ENCODE results near the gene NR4A1.
A peak's percentile ranks its signal among the peaks of the same experiment; 100 is the strongest.

Gene NR4A1

GRCh38 chr12:52018433-52019112 lies 32.7 kb upstream of the NR4A1 start:
- DNase-seq (ENCODE audit: low read depth, low spot score): no peak

DNA sequence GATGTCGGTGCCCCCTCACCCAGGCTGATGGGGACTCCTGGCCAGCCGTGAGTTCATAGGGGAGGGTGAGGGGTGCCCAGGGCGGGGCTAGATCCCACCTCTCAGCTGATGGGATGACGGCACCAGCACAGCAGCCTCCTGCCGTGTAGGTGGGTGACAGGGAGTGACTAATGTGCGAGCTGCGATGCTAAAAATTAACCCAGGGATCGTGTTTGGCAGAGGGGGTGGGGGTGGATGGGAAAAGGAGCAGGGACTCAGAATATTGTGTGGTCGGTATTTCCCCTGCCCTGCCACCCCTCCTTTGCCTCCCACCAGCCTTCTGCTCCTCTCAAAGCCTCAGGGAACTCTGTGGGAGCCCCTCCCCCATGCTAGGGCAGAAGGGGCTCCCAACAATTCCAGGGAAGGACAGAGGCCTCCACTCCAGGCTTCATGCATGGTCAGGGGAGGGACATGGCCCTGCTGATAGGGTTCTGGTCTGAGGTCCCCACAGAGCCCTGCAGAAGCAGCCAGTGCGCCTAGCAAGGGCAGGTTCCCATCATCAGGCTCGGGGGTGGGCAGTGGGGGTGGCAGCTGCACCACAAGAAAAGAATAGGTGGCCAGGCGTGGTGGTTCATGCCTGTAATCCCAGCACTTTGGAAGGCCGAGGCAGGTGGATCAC lies 32.0 kb upstream of the NR4A1 start:
- DNase-seq (ENCODE audit: low read depth, low spot score): no peak

DNA sequence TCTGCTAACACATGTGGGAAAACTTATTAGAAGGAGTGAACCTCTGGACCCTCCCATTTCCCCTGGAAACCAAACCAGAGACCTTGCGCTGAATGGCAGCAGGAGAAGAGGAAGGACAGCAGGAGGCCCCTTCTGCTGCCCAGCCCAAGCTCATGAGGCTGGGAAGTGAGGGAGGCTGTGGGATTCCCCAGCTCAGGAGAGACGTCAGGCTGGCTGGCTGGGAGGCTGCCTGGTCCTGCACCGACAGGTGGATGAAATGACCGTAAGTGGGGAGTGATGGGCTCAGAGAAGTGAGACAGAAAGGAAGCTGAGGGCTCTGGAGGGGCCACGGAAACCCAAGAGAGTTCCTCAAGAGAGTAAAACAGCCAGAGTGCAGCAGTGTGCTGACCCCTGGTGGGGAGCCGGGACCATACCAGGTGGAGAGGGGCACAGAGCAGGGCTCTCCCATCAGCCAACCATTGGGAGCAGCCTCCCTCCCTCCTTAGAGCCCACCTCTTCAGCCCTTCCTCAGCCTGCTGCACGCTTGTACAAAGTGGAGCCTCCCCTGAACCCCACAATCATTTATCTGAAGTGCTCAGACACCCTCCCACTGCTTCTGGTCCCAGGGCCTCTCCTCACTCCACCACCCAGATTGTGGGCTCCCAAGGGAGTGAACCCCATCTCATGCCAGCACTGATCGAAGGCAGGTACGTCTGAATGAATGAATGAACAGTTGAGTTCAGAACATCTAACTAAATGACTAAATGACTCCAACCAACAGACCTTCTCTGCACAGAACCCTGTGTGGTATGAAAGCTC lies 30.5 kb upstream of the NR4A1 start:
- DNase-seq (ENCODE audit: low read depth, low spot score): peak; percentile 88

- DNase-seq (ENCODE audit: low read depth, low spot score): no peak
These were observed 28.4 kb upstream of the NR4A1 start for GRCh38 chr12:52022841-52023181.

- DNase-seq (ENCODE audit: low read depth, low spot score): peak; percentile 95
These were observed 27.9 kb upstream of the NR4A1 start for GRCh38 chr12:52023182-52023975.

DNA sequence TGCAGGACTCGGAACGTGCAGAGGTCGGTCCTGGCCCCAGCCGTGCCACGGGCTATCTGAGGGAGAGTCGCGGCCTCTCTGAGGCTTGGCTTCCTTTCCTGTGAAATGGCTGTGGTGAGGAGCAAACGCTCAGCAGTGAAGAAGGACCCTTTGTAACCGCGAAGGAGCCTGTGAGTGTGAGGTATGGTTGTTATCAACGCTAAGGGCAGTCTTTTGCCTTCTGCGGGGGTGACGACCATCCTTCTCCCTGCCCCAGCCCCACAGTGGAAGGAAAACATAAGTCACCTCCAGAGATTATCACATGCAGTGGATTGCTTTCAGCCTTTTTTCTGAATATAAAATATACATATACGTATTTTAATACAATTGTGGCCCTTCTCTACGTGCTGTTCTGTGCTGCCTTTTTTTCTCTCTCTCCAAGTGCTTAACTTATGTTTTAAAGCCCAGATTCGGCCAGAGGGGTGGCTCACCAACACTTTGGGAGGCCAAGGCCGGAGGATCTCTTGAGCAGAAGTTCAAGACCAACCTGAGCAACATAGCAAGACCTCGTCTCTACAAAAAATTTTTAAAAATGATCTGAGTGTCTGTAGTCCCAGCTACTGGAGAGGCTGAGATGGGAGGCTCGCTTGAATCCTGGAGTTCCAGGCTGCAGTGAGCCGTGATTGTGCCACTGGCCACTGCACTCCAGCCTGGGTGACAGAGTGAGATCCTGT lies 27.1 kb upstream of the NR4A1 start:
- no peak for DNase-seq (ENCODE audit: low read depth, low spot score)

- DNase-seq (ENCODE audit: low read depth, low spot score): no peak
These were observed 26.4 kb upstream of the NR4A1 start for GRCh38 chr12:52024845-52025230.

- no peak for DNase-seq (ENCODE audit: low read depth, low spot score)
These were observed 25.0 kb upstream of the NR4A1 start for GRCh38 chr12:52026263-52026662.

- DNase-seq (ENCODE audit: low read depth, low spot score): peak; percentile 44
These were observed 24.0 kb upstream of the NR4A1 start for GRCh38 chr12:52027085-52027843.

- peak; percentile 91 for DNase-seq (ENCODE audit: low read depth, low spot score)
These were observed 21.6 kb upstream of the NR4A1 start for GRCh38 chr12:52029685-52030084.

- no peak for DNase-seq (ENCODE audit: low read depth, low spot score)
These were observed 18.8 kb upstream of the NR4A1 start for GRCh38 chr12:52032446-52032803.

- DNase-seq (ENCODE audit: low read depth, low spot score): peak; percentile 97
These were observed 18.3 kb upstream of the NR4A1 start for GRCh38 chr12:52032804-52033445.

DNA sequence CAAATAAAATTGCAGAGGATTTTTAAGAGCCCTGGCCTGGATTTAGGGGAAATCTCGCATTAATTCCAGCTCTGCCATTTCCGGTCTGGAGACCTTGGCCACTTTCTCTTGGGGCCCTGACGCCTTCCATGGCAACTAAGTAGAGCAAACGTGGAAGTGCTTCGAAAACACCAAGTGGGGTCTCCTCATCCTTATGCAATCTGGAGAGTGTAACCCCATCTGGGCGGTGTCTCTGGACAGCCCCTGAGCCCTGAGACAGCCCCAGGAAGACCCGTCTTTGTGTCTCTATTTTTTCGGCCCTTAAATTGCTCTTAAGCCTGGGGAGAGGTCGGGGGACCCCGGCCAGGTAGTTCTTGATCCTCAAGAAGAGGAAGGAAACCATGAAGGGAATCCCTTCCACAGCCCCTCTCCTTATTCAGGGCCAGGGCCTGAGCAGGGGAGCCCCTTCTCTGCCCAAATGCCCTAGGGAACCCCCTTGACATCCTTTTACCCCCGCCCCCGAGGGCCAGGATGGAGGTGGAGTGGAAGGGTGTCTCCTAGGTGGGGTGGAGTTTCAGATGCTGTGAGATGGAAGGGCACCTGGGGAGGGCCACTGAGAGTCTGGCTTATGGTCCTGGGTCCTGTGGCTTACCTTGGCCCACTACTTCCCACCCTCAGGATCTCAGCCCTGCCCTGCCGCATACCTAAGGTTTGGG lies 17.6 kb upstream of the NR4A1 start:
- no peak for DNase-seq (ENCODE audit: low read depth, low spot score)

- DNase-seq (ENCODE audit: low read depth, low spot score): no peak
These were observed 16.1 kb upstream of the NR4A1 start for GRCh38 chr12:52035190-52035589.

DNA sequence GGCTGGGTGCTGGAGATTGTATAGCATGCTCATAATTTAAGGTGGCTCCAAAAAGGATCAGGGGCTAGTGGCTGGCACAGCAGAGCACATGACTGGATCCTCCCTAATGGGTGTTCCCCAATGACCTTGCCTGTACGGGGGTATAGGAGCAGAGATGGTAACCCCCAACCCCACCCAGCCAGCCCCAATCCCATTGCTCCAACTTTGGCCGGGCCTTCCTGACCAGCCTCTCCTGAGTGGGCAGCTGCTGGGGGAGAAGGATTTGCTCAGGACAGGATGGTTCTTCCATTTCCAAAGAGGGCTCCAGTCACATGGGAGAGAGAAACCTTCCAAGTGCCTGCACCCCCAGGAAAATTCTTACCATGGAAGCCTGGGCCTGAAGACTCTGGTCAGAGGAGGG lies 15.3 kb upstream of the NR4A1 start:
- DNase-seq (ENCODE audit: low read depth, low spot score): no peak

DNA sequence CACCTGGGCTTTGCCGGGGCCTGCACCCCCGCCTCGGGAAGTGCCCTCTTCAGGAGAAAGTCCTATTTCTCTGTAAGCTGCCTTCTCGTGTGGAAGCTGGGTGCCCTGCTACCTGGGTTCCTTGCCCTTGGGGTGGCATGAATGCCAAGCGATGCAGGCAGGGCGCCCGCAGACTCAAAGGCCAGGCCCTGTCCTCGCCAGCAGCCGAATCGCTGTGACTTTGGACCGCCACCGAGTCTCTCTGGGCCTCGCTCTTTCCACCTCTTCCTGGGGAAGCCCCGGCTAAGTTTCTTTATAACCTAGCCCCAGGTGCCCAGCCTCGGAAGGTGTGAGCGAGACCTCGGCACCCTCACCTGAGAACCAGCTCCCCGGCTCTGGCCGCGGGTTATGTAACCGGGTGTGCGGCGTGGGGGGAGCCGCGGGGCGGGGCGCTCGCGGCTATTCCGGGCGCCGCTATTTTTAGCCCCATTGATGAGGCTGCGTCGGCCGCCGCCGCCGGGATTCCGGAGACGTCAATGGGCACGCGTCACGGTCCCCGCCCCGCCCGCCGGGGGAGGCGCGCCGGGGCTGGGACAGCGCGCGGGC lies 14.6 kb upstream of the NR4A1 start:
- DNase-seq (ENCODE audit: low read depth, low spot score): peak; percentile 74

- DNase-seq (ENCODE audit: low read depth, low spot score): peak; percentile 72
These were observed 13.9 kb upstream of the NR4A1 start for GRCh38 chr12:52037248-52037861.

DNA sequence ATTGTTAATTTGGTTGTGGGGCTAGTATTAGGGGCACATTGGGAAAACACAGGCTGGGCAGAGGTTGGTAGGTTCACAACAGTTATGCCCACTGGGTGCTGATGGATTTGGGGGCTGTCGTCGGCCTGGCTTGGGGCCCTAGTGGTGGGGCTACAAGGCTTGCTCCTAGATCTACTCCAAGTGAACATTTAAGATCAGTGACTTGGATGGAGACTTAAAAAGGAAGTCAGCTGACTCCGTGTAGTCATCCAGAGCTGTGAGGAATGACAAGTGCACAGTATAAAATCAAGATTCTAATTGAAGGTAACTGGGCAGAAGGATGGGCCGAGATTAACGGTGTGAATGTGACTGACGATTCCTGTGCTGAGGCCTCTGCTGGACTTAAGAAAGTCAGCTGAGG lies 12.8 kb upstream of the NR4A1 start:
- no peak for DNase-seq (ENCODE audit: low read depth, low spot score)

GRCh38 chr12:52041035-52041434 lies 10.2 kb upstream of the NR4A1 start:
- DNase-seq (ENCODE audit: low read depth, low spot score): no peak
